Middle frontal gyrus (tissue), 1 donor: ENCODE results near the gene XPO1.
"Not testable (repeated sequence)": the region's sequence is repeated elsewhere in the genome, so short reads cannot be mapped to it uniquely, and the experiment has no call there.

Experiments used
- DNase-seq: peaks from one replicate; pipeline ENCODE4 v3.0.0-alpha.2; 2015; ENCODE audit warnings: low spot score; ENCODE audit errors: extremely low spot score

XPO1 gene, protein sequence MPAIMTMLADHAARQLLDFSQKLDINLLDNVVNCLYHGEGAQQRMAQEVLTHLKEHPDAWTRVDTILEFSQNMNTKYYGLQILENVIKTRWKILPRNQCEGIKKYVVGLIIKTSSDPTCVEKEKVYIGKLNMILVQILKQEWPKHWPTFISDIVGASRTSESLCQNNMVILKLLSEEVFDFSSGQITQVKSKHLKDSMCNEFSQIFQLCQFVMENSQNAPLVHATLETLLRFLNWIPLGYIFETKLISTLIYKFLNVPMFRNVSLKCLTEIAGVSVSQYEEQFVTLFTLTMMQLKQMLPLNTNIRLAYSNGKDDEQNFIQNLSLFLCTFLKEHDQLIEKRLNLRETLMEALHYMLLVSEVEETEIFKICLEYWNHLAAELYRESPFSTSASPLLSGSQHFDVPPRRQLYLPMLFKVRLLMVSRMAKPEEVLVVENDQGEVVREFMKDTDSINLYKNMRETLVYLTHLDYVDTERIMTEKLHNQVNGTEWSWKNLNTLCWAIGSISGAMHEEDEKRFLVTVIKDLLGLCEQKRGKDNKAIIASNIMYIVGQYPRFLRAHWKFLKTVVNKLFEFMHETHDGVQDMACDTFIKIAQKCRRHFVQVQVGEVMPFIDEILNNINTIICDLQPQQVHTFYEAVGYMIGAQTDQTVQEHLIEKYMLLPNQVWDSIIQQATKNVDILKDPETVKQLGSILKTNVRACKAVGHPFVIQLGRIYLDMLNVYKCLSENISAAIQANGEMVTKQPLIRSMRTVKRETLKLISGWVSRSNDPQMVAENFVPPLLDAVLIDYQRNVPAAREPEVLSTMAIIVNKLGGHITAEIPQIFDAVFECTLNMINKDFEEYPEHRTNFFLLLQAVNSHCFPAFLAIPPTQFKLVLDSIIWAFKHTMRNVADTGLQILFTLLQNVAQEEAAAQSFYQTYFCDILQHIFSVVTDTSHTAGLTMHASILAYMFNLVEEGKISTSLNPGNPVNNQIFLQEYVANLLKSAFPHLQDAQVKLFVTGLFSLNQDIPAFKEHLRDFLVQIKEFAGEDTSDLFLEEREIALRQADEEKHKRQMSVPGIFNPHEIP (N-terminal part only)

GRCh38 chr2:61538200-61538919 lies at the start of gene XPO1:
XPO1 (minus strand) TSS chr2:61538356; CDS start chr2:61533897, 4,459 bp downstream.
- DNase-seq: peak; percentile 97

DNA sequence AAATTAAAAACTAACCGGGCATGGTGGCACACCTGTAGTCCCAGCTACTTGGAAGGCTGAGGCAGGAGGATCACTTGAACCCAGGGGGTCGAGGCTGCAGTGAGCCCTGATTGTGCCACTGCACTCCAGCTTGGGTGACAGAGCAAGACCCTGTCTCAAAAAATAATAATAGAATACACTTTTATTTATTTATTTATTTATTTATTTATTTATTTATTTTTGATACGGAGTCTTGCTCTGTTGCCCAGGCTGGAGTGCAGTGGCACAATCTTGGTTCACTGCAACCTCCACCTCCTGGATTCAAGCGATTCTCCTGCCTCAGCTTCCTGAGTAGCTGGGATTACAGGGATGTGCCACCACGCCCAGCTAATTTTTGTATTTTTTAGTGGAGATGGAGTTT lies 48.8 kb upstream of the XPO1 start:
- DNase-seq: not testable (repeated sequence)

DNA sequence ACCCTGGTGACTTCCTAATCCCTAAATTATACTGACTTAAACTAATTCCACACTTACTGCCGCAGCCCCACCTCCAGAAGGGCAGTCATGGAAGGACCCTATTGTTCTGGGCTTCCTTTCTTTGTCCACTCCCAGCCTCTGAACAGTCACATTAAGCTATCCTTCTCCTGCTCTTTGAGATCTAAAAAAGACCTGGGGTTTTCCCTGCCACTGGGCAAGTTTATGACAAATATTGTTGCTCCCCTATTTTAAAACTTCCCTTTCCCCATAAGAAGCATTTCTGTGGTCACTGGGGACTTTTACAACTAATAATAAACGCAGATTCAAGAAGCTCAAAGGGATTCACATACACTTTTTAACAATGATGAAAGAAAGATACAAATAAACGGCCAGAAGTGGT lies 47.2 kb upstream of the XPO1 start:
- DNase-seq: no peak

GRCh38 chr2:61584368-61584767 lies 46.2 kb upstream of the XPO1 start:
- not testable (repeated sequence) for DNase-seq

DNA sequence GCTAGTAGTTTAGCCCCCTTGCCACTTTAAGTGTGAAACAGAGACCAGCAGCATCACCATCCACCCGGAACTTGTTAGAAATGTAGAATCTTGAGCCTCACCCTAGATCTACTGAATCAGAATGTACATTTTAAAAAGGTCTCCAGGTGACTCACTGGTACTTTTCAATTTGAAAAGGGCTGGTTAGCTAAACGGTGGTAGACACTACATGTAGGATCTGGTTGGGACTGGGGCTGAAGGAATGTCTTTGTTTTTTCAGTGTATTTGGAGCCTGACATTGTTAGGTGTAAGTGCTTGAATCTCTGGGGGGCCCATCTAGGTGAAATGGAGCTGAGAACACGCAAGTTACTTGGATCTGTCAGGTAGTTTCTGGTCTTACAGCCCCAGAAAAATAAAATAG lies 44.0 kb upstream of the XPO1 start:
- no peak for DNase-seq

DNA sequence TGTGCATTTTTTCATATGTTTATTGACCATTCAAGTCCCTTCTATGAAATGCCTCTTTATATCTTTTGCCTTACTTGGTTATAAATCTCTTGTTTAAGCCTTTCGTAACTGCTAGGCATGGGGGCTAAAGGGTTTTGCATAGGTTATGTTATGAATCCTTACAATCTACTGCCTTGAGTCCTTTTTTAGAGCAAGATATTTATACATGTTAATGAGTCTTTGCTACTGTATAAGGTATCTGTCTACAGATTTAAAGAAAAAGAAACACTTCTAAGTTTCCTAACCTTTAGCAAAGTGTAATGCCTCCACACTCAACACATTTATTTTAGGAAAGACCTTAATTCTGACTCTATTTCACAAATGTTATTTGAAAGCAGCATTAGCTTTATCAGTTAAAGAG lies 43.6 kb upstream of the XPO1 start:
- no peak for DNase-seq

GRCh38 chr2:61575447-61575859 lies 37.3 kb upstream of the XPO1 start:
- DNase-seq: no peak

DNA sequence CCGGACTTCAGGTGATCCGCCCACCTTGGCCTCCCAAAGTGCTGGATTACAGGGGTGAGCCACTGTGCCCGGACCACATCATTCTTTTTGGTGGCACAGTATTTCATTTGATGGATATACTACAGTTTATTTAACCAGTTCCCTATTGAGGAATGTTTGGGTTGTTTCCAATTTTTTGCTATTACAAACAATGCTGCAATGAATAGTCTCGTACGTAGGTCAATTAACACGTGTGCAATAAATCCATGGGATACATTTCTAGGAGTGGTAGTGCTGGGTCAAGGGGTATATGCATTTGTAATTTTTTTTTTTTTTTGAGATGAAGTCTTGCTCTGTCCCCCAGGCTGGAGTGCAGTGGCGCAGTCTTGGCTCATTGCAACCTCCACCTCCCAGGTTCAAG lies 28.4 kb upstream of the XPO1 start:
- no peak for DNase-seq

GRCh38 chr2:61562615-61563014 lies 24.5 kb upstream of the XPO1 start:
- DNase-seq: no peak

GRCh38 chr2:61558160-61558559 lies 20.0 kb upstream of the XPO1 start:
- no peak for DNase-seq

DNA sequence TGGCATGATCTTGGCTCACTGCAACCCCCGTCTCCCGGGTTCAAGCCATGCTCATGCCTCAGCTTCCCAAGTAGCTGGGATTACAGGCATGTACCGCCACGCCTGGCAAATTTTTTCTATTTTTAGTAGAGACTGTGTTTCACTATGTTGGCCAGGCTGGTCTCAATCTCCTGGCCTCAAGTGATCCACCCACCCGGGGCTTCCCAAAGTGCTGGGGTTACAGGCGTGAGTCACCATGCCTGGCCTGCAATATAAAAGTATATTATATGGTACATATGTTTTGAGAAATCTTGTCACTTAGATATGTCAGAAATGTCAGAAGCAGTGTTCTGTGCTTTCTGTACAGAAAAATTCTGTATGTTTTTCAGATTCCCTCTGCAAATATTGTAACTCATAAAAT lies 19.2 kb upstream of the XPO1 start:
- DNase-seq: no peak

DNA sequence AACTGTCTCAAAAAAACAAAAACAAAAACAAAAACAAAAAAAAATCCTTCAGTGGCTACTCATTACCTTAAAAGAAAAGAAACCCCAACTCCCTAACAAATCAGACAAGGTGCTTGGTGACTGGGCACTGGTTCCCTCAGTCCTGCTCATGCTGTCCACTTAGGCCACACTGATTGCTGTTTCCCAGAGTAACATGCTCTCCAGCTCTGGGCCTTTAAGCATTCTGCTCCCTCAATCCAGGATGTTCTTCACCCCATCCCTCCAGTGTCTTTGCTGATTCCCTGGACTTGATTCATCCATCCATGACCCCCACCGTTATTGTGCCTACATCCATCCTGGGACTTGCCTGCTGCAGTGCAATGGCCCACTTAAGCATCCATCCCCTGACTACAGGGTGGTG lies 16.4 kb upstream of the XPO1 start:
- DNase-seq: no peak

DNA sequence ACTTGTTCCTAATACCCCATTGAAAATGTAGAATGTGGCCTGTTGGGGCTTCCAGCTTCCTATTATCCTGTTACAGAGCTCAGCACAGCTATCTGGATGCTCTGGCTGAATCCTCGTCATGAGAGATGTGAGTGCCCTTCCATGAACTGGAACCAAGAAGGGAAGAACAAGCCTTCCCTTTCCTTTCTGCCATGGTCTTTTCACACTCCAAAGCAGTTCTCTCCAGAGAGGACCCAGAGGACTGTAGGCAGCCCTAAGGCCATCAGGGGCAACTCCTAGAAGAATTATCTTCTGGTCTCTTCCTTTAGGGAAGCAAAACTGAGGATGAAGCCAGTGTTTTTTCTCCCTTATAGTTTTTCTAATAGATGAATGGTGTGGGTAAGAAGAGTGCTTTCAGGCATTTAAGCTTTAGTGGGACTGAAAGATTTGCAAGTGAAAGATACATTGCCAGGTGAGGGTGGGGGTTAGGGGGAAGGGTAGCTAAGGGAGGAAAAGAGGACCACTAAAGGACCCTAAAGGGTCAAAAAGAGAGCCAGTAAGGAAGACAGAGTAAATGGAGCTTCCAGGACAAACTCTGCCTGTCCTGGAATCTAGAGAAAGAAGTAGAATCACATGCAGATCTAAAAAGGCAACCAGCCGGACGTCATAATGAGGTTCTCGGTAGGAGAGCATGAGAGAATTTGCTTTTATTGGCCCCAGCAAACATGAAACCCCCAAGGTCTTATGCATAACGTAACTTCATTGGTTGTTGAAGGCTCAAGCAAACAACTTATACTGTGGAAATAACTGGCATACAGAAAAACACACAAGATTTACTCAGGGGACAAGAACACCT lies 12.4 kb upstream of the XPO1 start:
- no peak for DNase-seq

- no peak for DNase-seq
Observed at GRCh38 chr2:61549546-61549945, 11.4 kb upstream of the XPO1 start.

DNA sequence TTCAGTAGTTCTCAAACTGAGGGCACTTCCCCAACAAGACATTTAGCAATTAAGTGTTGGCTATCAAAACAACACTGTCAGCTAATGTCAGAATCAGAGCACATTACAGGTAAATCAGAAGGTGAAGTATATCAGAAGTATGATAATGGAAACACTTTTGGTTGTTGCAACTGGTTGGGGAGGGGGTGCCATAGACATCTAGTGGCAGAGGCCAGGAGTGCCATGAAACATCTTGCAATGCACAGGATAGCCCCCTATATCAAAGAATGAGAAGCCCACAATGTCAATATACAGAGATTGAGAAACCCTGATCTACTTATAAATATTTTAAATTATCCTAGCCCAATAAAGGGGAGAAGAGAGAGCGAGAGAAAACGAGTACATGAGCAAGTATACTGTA lies 4.9 kb upstream of the XPO1 start:
- no peak for DNase-seq

- not testable (repeated sequence) for DNase-seq
Observed at GRCh38 chr2:61540167-61540566, 2.0 kb upstream of the XPO1 start.

GRCh38 chr2:61538920-61539520 lies 864 bp upstream of the XPO1 start:
- DNase-seq: no peak

- DNase-seq: no peak
Observed at GRCh38 chr2:61537950-61538199, 281 bp downstream of the XPO1 start.

DNA sequence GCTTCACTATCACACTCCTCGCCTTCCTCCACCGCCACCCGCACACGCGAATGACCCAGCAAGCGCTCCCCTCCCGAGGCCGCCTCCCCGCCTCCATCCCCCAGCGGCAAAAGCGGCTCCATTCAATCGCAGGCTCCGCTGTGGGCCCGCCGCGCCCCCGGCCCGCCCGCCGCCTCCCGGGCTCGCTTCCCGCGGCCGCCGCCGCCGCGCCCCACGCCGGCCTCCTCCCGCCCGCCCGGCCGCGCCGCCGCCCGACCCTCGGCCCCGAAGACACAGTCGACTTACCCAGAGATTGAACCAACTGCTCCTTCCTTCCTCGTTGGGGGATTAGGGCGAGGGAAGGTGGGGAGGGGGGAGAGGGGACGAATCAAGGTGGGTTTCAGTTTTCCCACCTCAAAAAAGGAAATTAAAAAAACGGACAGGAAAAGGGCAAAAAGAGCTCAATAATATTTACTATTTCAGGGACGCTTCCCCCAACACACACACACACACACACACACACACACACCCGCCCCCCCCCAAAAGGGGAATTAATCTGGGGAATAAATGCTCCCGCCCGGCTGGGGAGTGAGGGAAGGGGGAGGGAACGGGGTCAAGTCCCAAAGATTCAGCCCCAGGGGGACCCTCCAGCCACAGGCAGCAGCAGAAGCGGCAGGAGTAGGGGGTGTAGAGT lies 743 bp downstream of the XPO1 start:
- DNase-seq: no peak
